Body of pancreas (tissue), 4 donors: ENCODE data around the gene PKP2.

ENCODE experiments used
- POLR2A ChIP-seq, 3 donors: fragments of 450-650 bp; IDR thresholded peaks; one replicate each; pipeline ENCODE4 v1.6.1; 2016; ENCODE audit warnings: antibody characterized with exemption in 3 of 3, mild to moderate bottlenecking in 2 of 3
- TF ChIP-seq, protein P1 (sequence below), 7 experiments: fragments of 450-650 bp in 4 of 7; fragments of 200-600 bp in 3 of 7; sonication (generic) in 3 of 7; IDR thresholded peaks; one replicate each; pipeline ENCODE4 v1.5.1; 2016 to 2019; ENCODE audit warnings: antibody characterized with exemption in 7 of 7

- TF ChIP-seq, protein P1, sequence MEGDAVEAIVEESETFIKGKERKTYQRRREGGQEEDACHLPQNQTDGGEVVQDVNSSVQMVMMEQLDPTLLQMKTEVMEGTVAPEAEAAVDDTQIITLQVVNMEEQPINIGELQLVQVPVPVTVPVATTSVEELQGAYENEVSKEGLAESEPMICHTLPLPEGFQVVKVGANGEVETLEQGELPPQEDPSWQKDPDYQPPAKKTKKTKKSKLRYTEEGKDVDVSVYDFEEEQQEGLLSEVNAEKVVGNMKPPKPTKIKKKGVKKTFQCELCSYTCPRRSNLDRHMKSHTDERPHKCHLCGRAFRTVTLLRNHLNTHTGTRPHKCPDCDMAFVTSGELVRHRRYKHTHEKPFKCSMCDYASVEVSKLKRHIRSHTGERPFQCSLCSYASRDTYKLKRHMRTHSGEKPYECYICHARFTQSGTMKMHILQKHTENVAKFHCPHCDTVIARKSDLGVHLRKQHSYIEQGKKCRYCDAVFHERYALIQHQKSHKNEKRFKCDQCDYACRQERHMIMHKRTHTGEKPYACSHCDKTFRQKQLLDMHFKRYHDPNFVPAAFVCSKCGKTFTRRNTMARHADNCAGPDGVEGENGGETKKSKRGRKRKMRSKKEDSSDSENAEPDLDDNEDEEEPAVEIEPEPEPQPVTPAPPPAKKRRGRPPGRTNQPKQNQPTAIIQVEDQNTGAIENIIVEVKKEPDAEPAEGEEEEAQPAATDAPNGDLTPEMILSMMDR (IDR thresholded peaks at IDR 0.05), result no peak
- no peak for TF ChIP-seq POLR2A (IDR thresholded peaks at IDR 0.05)
Observed at GRCh38 chr12:32811686-32812392, 84.7 kb downstream of the PKP2 start.
